OCI-LY1 (cell line): ENCODE results near the gene SURF2.

ENCODE experiments used
- H2AFZ ChIP-seq: fragments of 200-600 bp; sonication (generic), shearing (Covaris generic); 2 replicates; pipeline ENCODE4 v1.6.0; 2014; ENCODE audit warnings: antibody characterized with exemption, mild to moderate bottlenecking, low read length
- H3F3A ChIP-seq: fragments of 200-600 bp; sonication (generic), shearing (Covaris generic); 2 replicates; pipeline ENCODE4 v1.6.0; 2014; ENCODE audit warnings: mild to moderate bottlenecking, antibody characterized with exemption, low read length, moderate library complexity; ENCODE audit not compliant: insufficient read depth
- H3K27ac ChIP-seq: fragments of 200-600 bp; sonication (generic); 2 replicates; pipeline ENCODE4 v1.5.1; 2014; ENCODE audit warnings: low read length, mixed run types, mild to moderate bottlenecking, low read depth; ENCODE audit not compliant: poor library complexity, severe bottlenecking
- H3K27me3 ChIP-seq: fragments of 200-600 bp; sonication (generic); 2 replicates; pipeline ENCODE4 v1.6.0; 2014; ENCODE audit warnings: antibody characterized with exemption, mild to moderate bottlenecking, low read length, moderate library complexity; ENCODE audit not compliant: insufficient read depth
- H3K36me3 ChIP-seq: fragments of 200-600 bp; sonication (generic); 2 replicates; pipeline ENCODE4 v1.6.1; 2014; ENCODE audit warnings: mild to moderate bottlenecking, antibody characterized with exemption, low read length, moderate library complexity, mixed read lengths; ENCODE audit not compliant: insufficient read depth
- H3K4me1 ChIP-seq: fragments of 200-600 bp; sonication (generic); 2 replicates; pipeline ENCODE4 v1.5.1; 2014; ENCODE audit warnings: mild to moderate bottlenecking, low read length, moderate library complexity; ENCODE audit not compliant: insufficient read depth, severe bottlenecking
- H3K4me2 ChIP-seq: fragments of 200-600 bp; sonication (generic), shearing (Covaris generic); 2 replicates; pipeline ENCODE4 v1.6.1; 2014; ENCODE audit warnings: low read length
- H3K4me3 ChIP-seq: fragments of 200-600 bp; sonication (generic); 2 replicates; pipeline ENCODE4 v1.5.1; 2014; ENCODE audit warnings: low read length, low read depth, mild to moderate bottlenecking, mixed read lengths; ENCODE audit not compliant: poor library complexity, severe bottlenecking
- H3K79me2 ChIP-seq: fragments of 200-600 bp; shearing (Covaris generic); 2 replicates; pipeline ENCODE4 v1.6.1; 2016; ENCODE audit warnings: mixed run types, low read length, mixed read lengths; ENCODE audit not compliant: insufficient read depth
- H3K9ac ChIP-seq: fragments of 200-600 bp; sonication (generic), shearing (Covaris generic); 2 replicates; pipeline ENCODE4 v1.6.1; 2014; ENCODE audit warnings: mild to moderate bottlenecking, low read length, mixed read lengths
- H3K9me2 ChIP-seq: fragments of 200-600 bp; sonication (generic), shearing (Covaris generic); 2 replicates; pipeline ENCODE4 v1.6.1; 2014; ENCODE audit warnings: low read depth, mild to moderate bottlenecking, low read length, mixed read lengths
- H3K9me3 ChIP-seq: fragments of 200-600 bp; shearing (Covaris generic); 2 replicates; pipeline ENCODE4 v1.6.1; 2014; ENCODE audit warnings: low read length, mixed read lengths
- H4K20me1 ChIP-seq: fragments of 200-600 bp; sonication (generic), shearing (Covaris generic); 2 replicates; pipeline ENCODE4 v1.6.0; 2016; ENCODE audit warnings: mild to moderate bottlenecking, low read length; ENCODE audit not compliant: insufficient read depth
- EZH2 ChIP-seq: fragments of 200-600 bp; sonication (generic), shearing (Covaris generic); IDR thresholded peaks from 2 replicates; pipeline ENCODE4 v1.8.0; 2017; ENCODE audit warnings: borderline replicate concordance, mixed run types, mild to moderate bottlenecking, antibody characterized with exemption, low read length, moderate library complexity, mixed read lengths
- TF ChIP-seq, protein P1 (sequence below): fragments of 200-600 bp; sonication (generic), shearing (Covaris generic); IDR thresholded peaks from 2 replicates; pipeline ENCODE4 v1.5.1; 2017; ENCODE audit warnings: mild to moderate bottlenecking, antibody characterized with exemption, low read length, moderate library complexity, mixed read lengths

The SURF2 gene

DNA sequence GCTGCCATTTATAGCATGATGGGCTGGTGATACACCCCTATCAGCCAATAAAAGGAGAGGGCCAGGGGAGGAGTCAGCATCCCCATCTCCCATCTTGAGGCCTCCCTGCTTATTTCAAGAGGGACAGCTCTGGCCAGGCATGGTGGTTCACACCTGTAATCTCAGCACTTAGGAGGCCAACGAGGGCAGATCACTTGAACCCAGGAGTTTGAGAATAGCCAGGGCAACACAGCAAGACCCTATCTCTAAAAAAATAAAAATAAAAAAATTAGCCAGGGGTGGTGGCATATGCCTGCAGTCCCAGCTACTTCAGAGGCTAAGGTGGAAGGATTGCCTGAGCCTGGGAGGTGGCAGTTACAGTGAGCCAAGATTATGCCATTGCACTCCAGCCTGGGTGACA, 51.7 kb downstream of the SURF2 start:
- no peaks in the 10 kb centered on the region for H3K9me2 ChIP-seq
- no peak for TF ChIP-seq EZH2
- TF ChIP-seq, protein P1, sequence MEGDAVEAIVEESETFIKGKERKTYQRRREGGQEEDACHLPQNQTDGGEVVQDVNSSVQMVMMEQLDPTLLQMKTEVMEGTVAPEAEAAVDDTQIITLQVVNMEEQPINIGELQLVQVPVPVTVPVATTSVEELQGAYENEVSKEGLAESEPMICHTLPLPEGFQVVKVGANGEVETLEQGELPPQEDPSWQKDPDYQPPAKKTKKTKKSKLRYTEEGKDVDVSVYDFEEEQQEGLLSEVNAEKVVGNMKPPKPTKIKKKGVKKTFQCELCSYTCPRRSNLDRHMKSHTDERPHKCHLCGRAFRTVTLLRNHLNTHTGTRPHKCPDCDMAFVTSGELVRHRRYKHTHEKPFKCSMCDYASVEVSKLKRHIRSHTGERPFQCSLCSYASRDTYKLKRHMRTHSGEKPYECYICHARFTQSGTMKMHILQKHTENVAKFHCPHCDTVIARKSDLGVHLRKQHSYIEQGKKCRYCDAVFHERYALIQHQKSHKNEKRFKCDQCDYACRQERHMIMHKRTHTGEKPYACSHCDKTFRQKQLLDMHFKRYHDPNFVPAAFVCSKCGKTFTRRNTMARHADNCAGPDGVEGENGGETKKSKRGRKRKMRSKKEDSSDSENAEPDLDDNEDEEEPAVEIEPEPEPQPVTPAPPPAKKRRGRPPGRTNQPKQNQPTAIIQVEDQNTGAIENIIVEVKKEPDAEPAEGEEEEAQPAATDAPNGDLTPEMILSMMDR, result no peak
- peaks cover 84% of the 10 kb centered on the region for H3K36me3 ChIP-seq
- H3K9ac ChIP-seq, result no peak overlapping the region
- no peak overlapping the region for H2AFZ ChIP-seq
- no peaks in the 10 kb centered on the region for H3K4me1 ChIP-seq
- H3F3A ChIP-seq, result no peaks in the 10 kb centered on the region
- H3K9me3 ChIP-seq, result no peaks in the 10 kb centered on the region
- H3K27me3 ChIP-seq, result no peaks in the 10 kb centered on the region
- H3K27ac ChIP-seq, result no peak overlapping the region
- H3K4me2 ChIP-seq, result no peak overlapping the region
- H4K20me1 ChIP-seq, result no peaks in the 10 kb centered on the region
- no peaks in the 10 kb centered on the region for H3K79me2 ChIP-seq
- H3K4me3 ChIP-seq, result no peak overlapping the region
